Loucy (cell line): ENCODE measurements around the gene SP6.

Experiments
- H2AFZ ChIP-seq: fragments of 200-600 bp; sonication (generic); 2 replicates; pipeline ENCODE4 v1.6.0; 2016; ENCODE audit warnings: antibody characterized with exemption, mild to moderate bottlenecking, low read length, moderate library complexity
- H3F3A ChIP-seq: fragments of 200-600 bp; 2 replicates; pipeline ENCODE4 v1.6.0; 2016; ENCODE audit warnings: antibody characterized with exemption, low read depth, mild to moderate bottlenecking
- H3K27me3 ChIP-seq: fragments of 200-600 bp; sonication (generic); 2 replicates; pipeline ENCODE4 v1.6.1; 2014; ENCODE audit warnings: low read length, mild to moderate bottlenecking; ENCODE audit not compliant: insufficient read depth, poor library complexity, severe bottlenecking
- H3K36me3 ChIP-seq: fragments of 200-600 bp; sonication (generic); 2 replicates; pipeline ENCODE4 v1.6.1; 2016; ENCODE audit warnings: low read length; ENCODE audit not compliant: insufficient read depth
- H3K4me1 ChIP-seq: fragments of 200-600 bp; sonication (generic); 2 replicates; pipeline ENCODE4 v1.5.1; 2014; ENCODE audit warnings: low read length, mild to moderate bottlenecking; ENCODE audit not compliant: insufficient read depth, poor library complexity, severe bottlenecking
- H3K4me2 ChIP-seq: fragments of 200-600 bp; sonication (generic); 2 replicates; pipeline ENCODE4 v1.6.0; 2014; ENCODE audit warnings: antibody characterized with exemption, low read length, low read depth, mild to moderate bottlenecking; ENCODE audit not compliant: poor library complexity, severe bottlenecking
- H3K4me3 ChIP-seq: fragments of 200-600 bp; sonication (generic); 2 replicates; pipeline ENCODE4 v1.5.1; 2014; ENCODE audit warnings: low read length, mild to moderate bottlenecking, mixed read lengths; ENCODE audit not compliant: poor library complexity, severe bottlenecking
- H3K79me2 ChIP-seq: fragments of 200-600 bp; sonication (generic); 2 replicates; pipeline ENCODE4 v1.6.1; 2014; ENCODE audit warnings: low read length; ENCODE audit not compliant: insufficient read depth
- H3K9ac ChIP-seq: fragments of 200-600 bp; sonication (generic); 2 replicates; pipeline ENCODE4 v1.6.0; 2014; ENCODE audit warnings: mild to moderate bottlenecking, low read depth, low read length, moderate library complexity; ENCODE audit not compliant: poor library complexity, severe bottlenecking
- H3K9me2 ChIP-seq: fragments of 200-600 bp; sonication (generic); replicated peaks from 2 replicates; pipeline ENCODE4 v1.6.1; 2016; ENCODE audit warnings: low read depth, low read length, mixed read lengths
- H3K9me3 ChIP-seq: fragments of 200-600 bp; sonication (generic); 2 replicates; pipeline ENCODE4 v1.6.1; 2014; ENCODE audit warnings: mild to moderate bottlenecking, antibody characterized with exemption, low read length, low read depth; ENCODE audit not compliant: insufficient read depth
- H4K20me1 ChIP-seq: fragments of 200-600 bp; sonication (generic); 2 replicates; pipeline ENCODE4 v1.6.0; 2014; ENCODE audit warnings: antibody characterized with exemption, low read length, mild to moderate bottlenecking; ENCODE audit not compliant: insufficient read depth, poor library complexity, severe bottlenecking
- CTCF ChIP-seq: fragments of 200-600 bp; sonication (generic); conservative IDR thresholded peaks from 2 replicates; pipeline ENCODE4 v1.5.1; 2014; ENCODE audit warnings: mild to moderate bottlenecking, antibody characterized with exemption, low read length
- EZH2phosphoT487 ChIP-seq: fragments of 200-600 bp; IDR thresholded peaks from 2 replicates; pipeline ENCODE4 v1.6.1; 2018; ENCODE audit warnings: antibody characterized with exemption, mild to moderate bottlenecking, moderate library complexity, borderline replicate concordance

The SP6 gene

GRCh38 chr17:47816111-47816735 lies 34.7 kb downstream of the SP6 start:
- no peaks in the 10 kb centered on the region for H3K9me2 ChIP-seq
- H3K36me3 ChIP-seq = peaks cover 6% of the 10 kb centered on the region; the same call in 1 of the 2 replicates
- no peaks in the 10 kb centered on the region for H3F3A ChIP-seq
- H3K9ac ChIP-seq = no peak overlapping the region
- H3K4me1 ChIP-seq = peaks cover 12% of the 10 kb centered on the region
- TF ChIP-seq CTCF (no peak), EZH2phosphoT487 (no peak)
- peaks cover 2% of the 10 kb centered on the region for H4K20me1 ChIP-seq
- no peak overlapping the region for H2AFZ ChIP-seq
- no peak overlapping the region for H3K4me3 ChIP-seq
- no peak overlapping the region for H3K4me2 ChIP-seq
- peaks cover 10% of the 10 kb centered on the region; the same call in 1 of the 2 replicates for H3K79me2 ChIP-seq
- no peaks in the 10 kb centered on the region for H3K27me3 ChIP-seq
- H3K9me3 ChIP-seq = no peaks in the 10 kb centered on the region

- Histone ChIP-seq H3K4me1 (peaks cover 5% of the 10 kb centered on the region), H3K4me2 (no peak overlapping the region), H2AFZ (no peak overlapping the region), H3K79me2 (peaks cover 2% of the 10 kb centered on the region; the same call in 1 of the 2 replicates), H3K9me3 (no peaks in the 10 kb centered on the region), H3K9ac (no peak overlapping the region), H3K9me2 (no peaks in the 10 kb centered on the region), H3K27me3 (no peaks in the 10 kb centered on the region), H3K4me3 (no peak overlapping the region), H3F3A (no peaks in the 10 kb centered on the region), H4K20me1 (no peaks in the 10 kb centered on the region), H3K36me3 (peaks cover 6% of the 10 kb centered on the region; the same call in 1 of the 2 replicates)
- TF ChIP-seq EZH2phosphoT487 (no peak), CTCF (no peak)
Observed at GRCh38 chr17:47815106-47815918, 35.7 kb downstream of the SP6 start.

- Histone ChIP-seq H3K9ac (no peak overlapping the region), H3K79me2 (no peaks in the 10 kb centered on the region), H4K20me1 (no peaks in the 10 kb centered on the region), H3K4me2 (no peak overlapping the region), H3F3A (no peaks in the 10 kb centered on the region), H3K9me2 (no peaks in the 10 kb centered on the region), H3K4me1 (no peaks in the 10 kb centered on the region), H2AFZ (no peak overlapping the region), H3K27me3 (no peaks in the 10 kb centered on the region), H3K9me3 (no peaks in the 10 kb centered on the region), H3K36me3 (peaks cover 11% of the 10 kb centered on the region; the same call in 1 of the 2 replicates), H3K4me3 (no peak overlapping the region)
- TF ChIP-seq CTCF (no peak), EZH2phosphoT487 (no peak)
Observed at GRCh38 chr17:47813512-47814031, 37.4 kb downstream of the SP6 start.
